Peyer's patch (tissue), 4 donors: ENCODE results near the gene GOLIM4.

Experiments
- POLR2A ChIP-seq, 2 donors: fragments of 450-650 bp; IDR thresholded peaks; one replicate each; pipeline ENCODE4 v1.5.1; 2017; ENCODE audit warnings: antibody characterized with exemption in 2 of 2, mild to moderate bottlenecking in 2 of 2, moderate library complexity in 2 of 2
- TF ChIP-seq, protein P1 (sequence below), 6 experiments: fragments of 450-650 bp in 4 of 6; fragments of 200-600 bp in 2 of 6; sonication (generic) in 1 of 6; IDR thresholded peaks; one replicate each; pipeline ENCODE4 v1.5.1; 2017 to 2019; ENCODE audit warnings: antibody characterized with exemption in 6 of 6, mild to moderate bottlenecking in 3 of 6, moderate library complexity in 1 of 6

DNA sequence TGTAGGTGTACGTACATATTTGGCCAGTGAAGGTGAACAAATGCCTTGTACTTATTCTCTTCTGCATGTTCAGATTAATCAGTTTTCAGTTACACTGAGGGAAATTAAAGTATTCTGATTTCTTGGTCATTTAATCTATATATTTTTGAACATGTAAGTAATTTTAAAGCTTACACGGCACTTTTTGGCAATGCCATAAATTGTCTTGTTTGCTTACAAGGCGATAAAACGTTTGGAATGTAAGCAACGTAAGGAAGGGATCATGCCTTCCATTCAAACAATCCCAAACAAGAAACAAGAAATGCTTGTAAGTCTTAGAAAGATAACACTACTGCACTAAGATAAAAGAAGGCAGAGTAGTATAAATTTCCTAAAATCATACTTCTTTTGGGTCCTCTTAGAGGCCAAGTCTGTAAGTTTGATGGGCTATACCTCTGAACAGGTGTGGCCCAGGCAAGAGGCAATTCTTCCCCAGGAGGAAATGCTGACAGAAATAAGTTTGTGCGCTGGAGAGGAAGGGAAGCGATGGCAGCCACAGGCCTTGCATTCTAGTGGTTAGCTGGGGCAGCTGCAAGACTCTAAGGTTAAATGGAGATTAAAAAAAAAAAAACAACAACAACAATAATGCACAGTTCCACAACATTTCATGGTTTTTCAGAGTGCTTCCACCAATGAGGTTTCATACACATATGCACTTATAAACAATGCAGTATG lies 73.8 kb downstream of the GOLIM4 start:
- TF ChIP-seq, protein P1, sequence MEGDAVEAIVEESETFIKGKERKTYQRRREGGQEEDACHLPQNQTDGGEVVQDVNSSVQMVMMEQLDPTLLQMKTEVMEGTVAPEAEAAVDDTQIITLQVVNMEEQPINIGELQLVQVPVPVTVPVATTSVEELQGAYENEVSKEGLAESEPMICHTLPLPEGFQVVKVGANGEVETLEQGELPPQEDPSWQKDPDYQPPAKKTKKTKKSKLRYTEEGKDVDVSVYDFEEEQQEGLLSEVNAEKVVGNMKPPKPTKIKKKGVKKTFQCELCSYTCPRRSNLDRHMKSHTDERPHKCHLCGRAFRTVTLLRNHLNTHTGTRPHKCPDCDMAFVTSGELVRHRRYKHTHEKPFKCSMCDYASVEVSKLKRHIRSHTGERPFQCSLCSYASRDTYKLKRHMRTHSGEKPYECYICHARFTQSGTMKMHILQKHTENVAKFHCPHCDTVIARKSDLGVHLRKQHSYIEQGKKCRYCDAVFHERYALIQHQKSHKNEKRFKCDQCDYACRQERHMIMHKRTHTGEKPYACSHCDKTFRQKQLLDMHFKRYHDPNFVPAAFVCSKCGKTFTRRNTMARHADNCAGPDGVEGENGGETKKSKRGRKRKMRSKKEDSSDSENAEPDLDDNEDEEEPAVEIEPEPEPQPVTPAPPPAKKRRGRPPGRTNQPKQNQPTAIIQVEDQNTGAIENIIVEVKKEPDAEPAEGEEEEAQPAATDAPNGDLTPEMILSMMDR (IDR thresholded peaks at IDR 0.05): no peak
- no peak for TF ChIP-seq POLR2A (IDR thresholded peaks at IDR 0.05)
